Erythroblast (primary cell): ENCODE results near the gene IFNLR1.

Experiments used
- GATA1 ChIP-seq: IDR thresholded peaks from 2 replicates; pipeline ENCODE4 v1.6.1; 2011; ENCODE audit warnings: low read depth, mild to moderate bottlenecking, control low read depth, low read length, moderate library complexity
- POLR2A ChIP-seq: IDR thresholded peaks from 2 replicates; pipeline ENCODE4 v1.6.1; 2011; ENCODE audit warnings: mild to moderate bottlenecking, low read length

DNA sequence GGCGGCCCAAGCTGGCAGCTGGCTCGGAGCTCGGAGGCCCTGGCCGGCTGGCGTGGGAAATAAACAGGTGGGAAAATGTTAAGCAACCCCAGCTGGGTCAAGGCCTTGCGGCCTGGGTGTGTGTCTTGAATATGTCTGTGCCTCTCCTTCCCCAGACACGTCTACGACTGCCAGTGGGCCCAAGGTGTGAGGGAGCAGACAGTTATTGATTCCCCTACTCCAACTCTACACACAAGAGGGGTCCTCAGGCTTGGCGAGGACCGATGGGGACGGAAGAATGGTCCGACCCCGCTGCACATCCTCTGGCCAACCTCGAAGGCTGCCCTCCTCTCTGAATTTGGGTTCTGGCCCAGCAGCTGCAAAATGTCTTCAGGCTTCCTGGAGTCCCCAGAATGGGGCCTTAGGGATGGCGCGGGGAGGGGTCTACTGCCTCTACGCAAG, 46.3 kb downstream of the IFNLR1 start:
- TF ChIP-seq POLR2A: no peak
- TF ChIP-seq GATA1: no peak
